Stimulated activated CD4-positive, alpha-beta T cell treated with anti-CD3 and anti-CD28 coated beads, Interleukin-2, amount 100 ng/mL, for 24 hours (primary cell): Measurements from ENCODE around the gene SOCS2.
"Not testable (repeated sequence)": the region's sequence is repeated elsewhere in the genome, so short reads cannot be mapped to it uniquely, and the experiment has no call there.

Experiments used
- DNase-seq, 2 donors: peaks; one replicate each; pipeline ENCODE4 v3.0.0-alpha.2; 2020

Gene SOCS2

GRCh38 chr12:93594766-93595311, 22.4 kb downstream of the SOCS2 start:
- DNase-seq = no peak

- DNase-seq = no peak
Measured at GRCh38 chr12:93595351-93595750, 22.9 kb downstream of the SOCS2 start.

GRCh38 chr12:93597608-93598007, 25.1 kb downstream of the SOCS2 start:
- DNase-seq = no peak

- no peak for DNase-seq
Measured at GRCh38 chr12:93599192-93599591, 26.7 kb downstream of the SOCS2 start.

GRCh38 chr12:93601591-93601990, 29.1 kb downstream of the SOCS2 start:
- DNase-seq = no peak

- no peak for DNase-seq
Measured at GRCh38 chr12:93602897-93603668, 30.6 kb downstream of the SOCS2 start.

GRCh38 chr12:93603762-93604161, 31.3 kb downstream of the SOCS2 start:
- DNase-seq = no peak

- DNase-seq = no peak
Measured at GRCh38 chr12:93608313-93608712, 35.8 kb downstream of the SOCS2 start.

- no peak for DNase-seq
Measured at GRCh38 chr12:93609281-93610192, 37.1 kb downstream of the SOCS2 start.

- no peak for DNase-seq
Measured at GRCh38 chr12:93612776-93613175, 40.3 kb downstream of the SOCS2 start.

- no peak for DNase-seq
Measured at GRCh38 chr12:93614917-93615596, 42.6 kb downstream of the SOCS2 start.

GRCh38 chr12:93616584-93617101, 44.2 kb downstream of the SOCS2 start:
- DNase-seq = no peak

- no peak for DNase-seq
Measured at GRCh38 chr12:93618891-93619410, 46.5 kb downstream of the SOCS2 start.

GRCh38 chr12:93621986-93622385, 49.5 kb downstream of the SOCS2 start:
- DNase-seq = no peak

GRCh38 chr12:93622485-93622884, 50.0 kb downstream of the SOCS2 start:
- no peak for DNase-seq

- DNase-seq = no peak
Measured at GRCh38 chr12:93624595-93625294, 52.3 kb downstream of the SOCS2 start.

GRCh38 chr12:93625295-93625645, 52.8 kb downstream of the SOCS2 start:
- DNase-seq = not testable (repeated sequence)

GRCh38 chr12:93626160-93626559, 53.7 kb downstream of the SOCS2 start:
- DNase-seq = no peak
